ENCODE results near the gene NPEPPS.

The NPEPPS gene

DNA sequence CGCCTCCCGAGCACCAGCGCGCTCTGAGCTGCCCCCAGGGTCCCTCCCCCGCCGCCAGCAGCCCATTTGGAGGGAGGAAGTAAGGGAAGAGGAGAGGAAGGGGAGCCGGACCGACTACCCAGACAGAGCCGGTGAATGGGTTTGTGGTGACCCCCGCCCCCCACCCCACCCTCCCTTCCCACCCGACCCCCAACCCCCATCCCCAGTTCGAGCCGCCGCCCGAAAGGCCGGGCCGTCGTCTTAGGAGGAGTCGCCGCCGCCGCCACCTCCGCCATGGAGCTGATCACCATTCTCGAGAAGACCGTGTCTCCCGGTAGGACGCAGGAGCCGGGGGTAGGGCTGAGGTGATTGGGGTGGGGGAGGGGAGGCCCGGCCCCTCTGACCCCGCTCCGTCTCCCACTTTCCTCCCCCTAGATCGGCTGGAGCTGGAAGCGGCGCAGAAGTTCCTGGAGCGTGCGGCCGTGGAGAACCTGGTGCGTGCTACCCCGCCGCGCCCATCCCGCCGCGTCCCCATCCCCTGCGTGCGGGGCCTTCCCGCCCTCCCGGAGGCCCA is 119.1 kb downstream of the NPEPPS start:
- Histone ChIP-seq H3K27me3 (replicated peaks in 2 of 5; ENCODE audit: control insufficient read depth in 4 of 5, insufficient read depth in 5 of 5, low read length in 4 of 5) (no peaks in the 10 kb centered on the region), H3K4me3 (ENCODE audit: control insufficient read depth in 1 of 7, extremely low read depth in 1 of 7, insufficient read depth in 4 of 7, low read depth in 2 of 7, low read length in 6 of 7) (peak overlapping the region; percentile 66 to 91 (median 81)), H3K9me3 (ENCODE audit: control extremely low read depth in 1 of 5, control insufficient read depth in 4 of 5, insufficient read depth in 2 of 5, low read depth in 1 of 5, low read length in 4 of 5) (no peaks in the 10 kb centered on the region), H3K27ac (ENCODE audit: insufficient read depth in 1 of 2, low read depth in 1 of 2, low read length in 2 of 2, poor library complexity in 1 of 2, severe bottlenecking in 2 of 2) (peak overlapping the region in 1 of 2 experiments; percentile 61), H3K36me3 (ENCODE audit: control insufficient read depth in 4 of 4, insufficient read depth in 4 of 4, low read length in 3 of 4) (peaks cover 6 to 37% (median 21%) of the 10 kb centered on the region in 4 experiments), H3K4me1 (ENCODE audit: control extremely low read depth in 1 of 4, control insufficient read depth in 4 of 4, insufficient read depth in 4 of 4, low read length in 3 of 4) (peaks cover 21 to 44% (median 36%) of the 10 kb centered on the region in 4 experiments)
- no CpG with 5 or more reads among the region's 48 CpGs for WGBS (ENCODE audit: insufficient coverage)
- ChIA-PET POLR2A (interaction anchor here (0.5 to 1.0 kb wide), 3 partner anchors 30 to 538 kb away, joined by 4 to 5 read pairs (median 4); no protein-coding TSS in a partner anchor), CTCF (interaction anchor here (1.0 to 8.4 kb wide), 4 partner anchors 13 to 107 kb away, joined by 3 to 56 read pairs (median 4); no protein-coding TSS in a partner anchor)
- peak; percentile 60 to 82 (median 76) for DNase-seq

DNA sequence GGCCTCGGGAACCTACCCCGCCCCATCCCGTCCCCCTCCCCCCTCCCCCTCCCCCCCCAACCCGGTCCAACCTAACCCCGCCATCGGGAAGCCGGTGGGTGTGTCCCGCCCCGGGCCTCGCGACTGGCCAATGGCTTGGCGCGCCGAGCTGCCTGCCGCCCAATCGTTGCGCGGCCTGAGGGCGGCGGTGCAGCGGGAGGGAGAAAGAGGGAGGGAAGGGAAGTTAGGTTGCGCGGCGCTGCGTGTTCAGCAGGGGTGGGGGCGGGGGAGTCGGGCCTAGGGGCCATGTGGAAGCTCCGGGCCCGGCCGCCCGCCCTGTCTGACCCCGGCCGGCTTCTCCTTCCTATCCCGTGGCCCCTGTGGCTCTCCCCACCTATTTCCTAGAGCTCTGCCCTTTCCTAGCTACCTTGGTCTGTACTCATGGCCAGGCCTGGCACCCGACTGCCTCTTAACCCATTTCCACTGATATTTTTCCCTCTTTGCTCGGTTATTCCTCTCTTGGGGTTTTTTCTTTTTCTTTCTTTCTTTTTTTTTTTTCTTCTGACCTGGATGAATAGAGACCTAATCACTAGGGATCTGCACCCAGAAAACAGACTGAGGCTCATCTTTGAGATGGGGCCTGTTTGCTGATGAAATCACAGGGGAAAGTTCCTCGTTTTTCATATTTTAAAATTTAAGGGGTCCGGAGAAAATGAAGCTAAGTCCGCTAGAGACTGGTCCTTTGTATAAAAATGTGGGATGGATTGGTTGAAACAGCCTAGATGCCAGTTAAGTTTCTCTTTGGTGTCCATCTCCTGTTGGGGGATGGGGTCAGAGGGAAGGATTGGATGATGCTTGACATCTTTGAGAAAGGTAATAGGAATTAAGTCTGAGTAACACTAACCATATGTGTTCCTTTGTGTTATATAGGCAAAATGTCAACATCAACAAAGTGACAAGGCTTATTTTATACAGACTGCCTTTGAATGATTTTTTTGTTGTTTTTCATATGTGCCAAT is 119.9 kb downstream of the NPEPPS start:
- DNase-seq = peak; percentile 96 to 98 (median 96)
- Histone ChIP-seq H3K4me3 (ENCODE audit: control insufficient read depth in 1 of 7, extremely low read depth in 1 of 7, insufficient read depth in 4 of 7, low read depth in 2 of 7, low read length in 6 of 7) (peak overlapping the region; percentile 65 to 91 (median 81)), H3K27me3 (replicated peaks in 2 of 5; ENCODE audit: control insufficient read depth in 4 of 5, insufficient read depth in 5 of 5, low read length in 4 of 5) (no peaks in the 10 kb centered on the region), H3K4me1 (ENCODE audit: control extremely low read depth in 1 of 4, control insufficient read depth in 4 of 4, insufficient read depth in 4 of 4, low read length in 3 of 4) (peaks cover 21 to 44% (median 36%) of the 10 kb centered on the region in 4 experiments), H3K9me3 (ENCODE audit: control extremely low read depth in 1 of 5, control insufficient read depth in 4 of 5, insufficient read depth in 2 of 5, low read depth in 1 of 5, low read length in 4 of 5) (no peaks in the 10 kb centered on the region), H3K27ac (ENCODE audit: insufficient read depth in 1 of 2, low read depth in 1 of 2, low read length in 2 of 2, poor library complexity in 1 of 2, severe bottlenecking in 2 of 2) (peak overlapping the region; percentile 61 to 75), H3K36me3 (ENCODE audit: control insufficient read depth in 4 of 4, insufficient read depth in 4 of 4, low read length in 3 of 4) (peaks cover 10 to 45% (median 28%) of the 10 kb centered on the region in 4 experiments)
- CTCF ChIA-PET = interaction anchor here (1.0 to 8.4 kb wide), 3 partner anchors 13 to 107 kb away, joined by 3 to 56 read pairs (median 6); no protein-coding TSS in a partner anchor
- 6% methylated on average over 13 of the region's 39 CpGs for WGBS (ENCODE audit: insufficient coverage)
- POLR2A ChIA-PET = interaction anchor here (0.7 to 1.0 kb wide), 3 partner anchors 24 to 172 kb away, joined by 3 to 5 read pairs (median 4); no protein-coding TSS in a partner anchor

DNA sequence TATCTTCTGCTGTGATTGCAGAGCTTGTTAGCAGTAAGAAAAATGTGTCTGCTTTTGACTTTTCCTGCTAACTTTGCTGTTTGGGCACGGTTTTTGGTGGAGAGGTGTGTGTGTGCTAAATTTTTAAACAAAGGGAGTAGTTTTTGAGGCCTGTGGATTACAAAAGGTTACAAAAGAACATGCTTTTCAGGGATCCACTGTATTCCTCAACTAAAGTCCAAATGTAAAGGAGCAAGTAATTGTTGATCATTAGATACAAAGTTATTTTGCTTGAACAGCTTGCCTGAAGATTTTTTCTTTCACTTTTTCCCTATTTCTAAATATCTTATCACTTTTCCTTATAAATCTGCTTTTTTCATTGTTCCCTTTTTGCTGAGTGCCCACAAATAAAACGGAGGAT is 120.8 kb downstream of the NPEPPS start:
- H3K4me1 ChIP-seq (ENCODE audit: control extremely low read depth in 1 of 4, control insufficient read depth in 4 of 4, insufficient read depth in 4 of 4, low read length in 3 of 4) = peaks cover 21 to 44% (median 36%) of the 10 kb centered on the region in 4 experiments
- H3K27ac ChIP-seq (ENCODE audit: insufficient read depth in 1 of 2, low read depth in 1 of 2, low read length in 2 of 2, poor library complexity in 1 of 2, severe bottlenecking in 2 of 2) = no peak overlapping the region
- CTCF ChIA-PET = interaction anchor here (0.8 to 8.4 kb wide), 2 partner anchors 12 to 20 kb away, joined by 4 to 56 read pairs; no protein-coding TSS in a partner anchor
- peaks cover 14 to 52% (median 33%) of the 10 kb centered on the region in 4 experiments for H3K36me3 ChIP-seq (ENCODE audit: control insufficient read depth in 4 of 4, insufficient read depth in 4 of 4, low read length in 3 of 4)
- 60% methylated on average over 1 of the region's 2 CpGs for WGBS (ENCODE audit: insufficient coverage)
- DNase-seq = no peak
- H3K4me3 ChIP-seq (ENCODE audit: control insufficient read depth in 1 of 7, extremely low read depth in 1 of 7, insufficient read depth in 4 of 7, low read depth in 2 of 7, low read length in 6 of 7) = peak overlapping the region in 3 of 7 experiments; percentile 81 to 91 (median 85)
- H3K27me3 ChIP-seq (replicated peaks in 2 of 5; ENCODE audit: control insufficient read depth in 4 of 5, insufficient read depth in 5 of 5, low read length in 4 of 5) = no peaks in the 10 kb centered on the region
- POLR2A ChIA-PET = no interaction called here
- no peaks in the 10 kb centered on the region for H3K9me3 ChIP-seq (ENCODE audit: control extremely low read depth in 1 of 5, control insufficient read depth in 4 of 5, insufficient read depth in 2 of 5, low read depth in 1 of 5, low read length in 4 of 5)

DNA sequence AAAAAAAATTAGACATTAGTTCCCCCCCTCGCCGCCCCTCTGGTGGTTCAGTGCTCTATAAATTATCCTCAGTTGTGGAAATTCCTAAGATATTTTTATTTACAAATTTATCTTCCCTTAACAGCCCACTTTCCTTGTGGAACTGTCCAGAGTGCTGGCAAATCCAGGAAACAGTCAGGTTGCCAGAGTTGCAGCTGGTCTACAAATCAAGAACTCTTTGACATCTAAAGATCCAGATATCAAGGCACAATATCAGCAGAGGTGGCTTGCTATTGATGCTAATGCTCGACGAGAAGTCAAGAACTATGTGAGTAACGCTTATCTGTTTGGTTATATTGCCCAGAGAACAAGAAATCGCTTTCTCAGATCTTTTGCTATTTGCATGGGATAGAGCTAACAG is 121.7 kb downstream of the NPEPPS start:
- peaks cover 21 to 39% (median 32%) of the 10 kb centered on the region in 4 experiments for H3K4me1 ChIP-seq (ENCODE audit: control extremely low read depth in 1 of 4, control insufficient read depth in 4 of 4, insufficient read depth in 4 of 4, low read length in 3 of 4)
- H3K4me3 ChIP-seq (ENCODE audit: control insufficient read depth in 1 of 7, extremely low read depth in 1 of 7, insufficient read depth in 4 of 7, low read depth in 2 of 7, low read length in 6 of 7) = no peak overlapping the region
- no peaks in the 10 kb centered on the region for H3K27me3 ChIP-seq (replicated peaks in 2 of 5; ENCODE audit: control insufficient read depth in 4 of 5, insufficient read depth in 5 of 5, low read length in 4 of 5)
- H3K36me3 ChIP-seq (ENCODE audit: control insufficient read depth in 4 of 4, insufficient read depth in 4 of 4, low read length in 3 of 4) = peaks cover 22 to 61% (median 41%) of the 10 kb centered on the region in 4 experiments
- POLR2A ChIA-PET = no interaction called here
- no peak overlapping the region for H3K27ac ChIP-seq (ENCODE audit: insufficient read depth in 1 of 2, low read depth in 1 of 2, low read length in 2 of 2, poor library complexity in 1 of 2, severe bottlenecking in 2 of 2)
- no peak for DNase-seq
- 61% methylated on average over 4 of the region's 6 CpGs for WGBS (ENCODE audit: insufficient coverage)
- H3K9me3 ChIP-seq (ENCODE audit: control extremely low read depth in 1 of 5, control insufficient read depth in 4 of 5, insufficient read depth in 2 of 5, low read depth in 1 of 5, low read length in 4 of 5) = no peaks in the 10 kb centered on the region
- CTCF ChIA-PET = interaction anchor here (0.6 to 8.4 kb wide), 4 partner anchors 11 to 129 kb away, joined by 3 to 56 read pairs (median 7); no protein-coding TSS in a partner anchor

DNA sequence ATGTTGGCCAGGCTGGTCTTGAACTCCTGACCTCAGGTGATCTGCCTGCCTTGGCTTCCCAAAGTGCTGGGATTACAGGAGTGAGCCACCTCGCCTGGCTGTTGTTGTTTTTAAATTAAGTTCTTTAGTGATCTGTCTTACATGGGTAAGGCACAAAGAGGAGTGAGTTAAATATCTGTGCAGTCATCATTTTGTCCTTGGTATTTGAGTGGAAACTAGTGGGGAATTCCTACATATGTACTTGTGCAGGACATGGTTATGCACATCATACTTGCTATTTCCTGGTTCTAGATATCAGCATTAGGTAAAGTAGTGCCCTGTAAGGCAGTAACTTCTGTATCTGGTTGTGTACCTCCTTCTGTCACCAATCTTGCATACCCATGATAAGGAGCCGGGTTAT is 122.5 kb downstream of the NPEPPS start:
- Histone ChIP-seq H3K27me3 (replicated peaks in 2 of 5; ENCODE audit: control insufficient read depth in 4 of 5, insufficient read depth in 5 of 5, low read length in 4 of 5) (no peaks in the 10 kb centered on the region), H3K27ac (ENCODE audit: insufficient read depth in 1 of 2, low read depth in 1 of 2, low read length in 2 of 2, poor library complexity in 1 of 2, severe bottlenecking in 2 of 2) (no peak overlapping the region), H3K4me1 (ENCODE audit: control extremely low read depth in 1 of 4, control insufficient read depth in 4 of 4, insufficient read depth in 4 of 4, low read length in 3 of 4) (peaks cover 17 to 32% (median 28%) of the 10 kb centered on the region in 4 experiments), H3K4me3 (ENCODE audit: control insufficient read depth in 1 of 7, extremely low read depth in 1 of 7, insufficient read depth in 4 of 7, low read depth in 2 of 7, low read length in 6 of 7) (no peak overlapping the region), H3K9me3 (ENCODE audit: control extremely low read depth in 1 of 5, control insufficient read depth in 4 of 5, insufficient read depth in 2 of 5, low read depth in 1 of 5, low read length in 4 of 5) (no peaks in the 10 kb centered on the region), H3K36me3 (ENCODE audit: control insufficient read depth in 4 of 4, insufficient read depth in 4 of 4, low read length in 3 of 4) (peaks cover 29 to 69% (median 49%) of the 10 kb centered on the region in 4 experiments)
- 33% methylated on average over 1 of the region's 2 CpGs for WGBS (ENCODE audit: insufficient coverage)
- no peak for DNase-seq
- POLR2A ChIA-PET = no interaction called here
- CTCF ChIA-PET = interaction anchor here (2.9 to 8.4 kb wide), 2 partner anchors 10 to 92 kb away, joined by 10 to 56 read pairs; no protein-coding TSS in a partner anchor

DNA sequence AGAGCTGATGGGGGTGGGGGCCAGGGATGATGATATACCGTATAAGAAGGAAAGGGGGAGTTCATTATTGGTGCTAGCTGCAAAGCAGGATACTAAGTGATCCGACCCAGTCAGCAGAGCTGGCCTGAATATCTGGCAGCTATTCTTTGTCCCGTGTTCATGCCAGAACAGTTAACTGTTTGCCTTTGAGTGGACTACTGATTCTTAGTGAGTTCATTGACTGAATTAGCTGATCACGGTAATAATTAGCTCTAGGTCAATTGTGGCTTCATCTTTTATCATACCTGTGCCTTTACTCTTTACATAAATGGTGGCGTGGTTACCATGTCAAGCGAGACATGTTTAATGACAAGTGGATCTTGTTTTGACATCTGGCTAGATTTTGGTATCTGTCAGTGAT is 124.1 kb downstream of the NPEPPS start:
- POLR2A ChIA-PET = no interaction called here
- DNase-seq = no peak
- Histone ChIP-seq H3K9me3 (ENCODE audit: control extremely low read depth in 1 of 5, control insufficient read depth in 4 of 5, insufficient read depth in 2 of 5, low read depth in 1 of 5, low read length in 4 of 5) (no peaks in the 10 kb centered on the region), H3K4me3 (ENCODE audit: control insufficient read depth in 1 of 7, extremely low read depth in 1 of 7, insufficient read depth in 4 of 7, low read depth in 2 of 7, low read length in 6 of 7) (no peak overlapping the region), H3K27ac (ENCODE audit: insufficient read depth in 1 of 2, low read depth in 1 of 2, low read length in 2 of 2, poor library complexity in 1 of 2, severe bottlenecking in 2 of 2) (peak overlapping the region in 1 of 2 experiments; percentile 43), H3K27me3 (replicated peaks in 2 of 5; ENCODE audit: control insufficient read depth in 4 of 5, insufficient read depth in 5 of 5, low read length in 4 of 5) (no peaks in the 10 kb centered on the region), H3K36me3 (ENCODE audit: control insufficient read depth in 4 of 4, insufficient read depth in 4 of 4, low read length in 3 of 4) (peaks cover 35 to 83% (median 56%) of the 10 kb centered on the region in 4 experiments), H3K4me1 (ENCODE audit: control extremely low read depth in 1 of 4, control insufficient read depth in 4 of 4, insufficient read depth in 4 of 4, low read length in 3 of 4) (peaks cover 21 to 29% (median 23%) of the 10 kb centered on the region in 4 experiments)
- CTCF ChIA-PET = interaction anchor here (0.8 to 8.4 kb wide), 4 partner anchors 8 to 90 kb away, joined by 3 to 56 read pairs (median 6); no protein-coding TSS in a partner anchor
- WGBS (ENCODE audit: insufficient coverage) = 91% methylated on average over 5 of the region's 6 CpGs

Data from common myeloid progenitor, CD34-positive (primary cell).